GM12878 (cell line): ENCODE data around the gene STK26. TPM values are rescaled to one million over a fixed set of nuclear protein-coding genes. Genes with fewer than 3 reads are reported as not detected.

ENCODE experiments used
- ATAC-seq: fragments of 200-7000 bp; cut with Tn5 transposase; 3 replicates; pipeline ENCODE4 v1.9.1; 2020; ENCODE audit warnings: mild to moderate bottlenecking, moderate library complexity
- BruUV-seq: library from RNA; stranded (reverse); fragments of 400-500 nt; replicated peaks from 2 replicates; lab custom pipeline; 2021; lab: Mats Ljungman, UMichigan
- CTCF ChIA-PET: fragments of 300-600 bp; sonication (Branson Sonifier 250); formaldehyde crosslinking; extraction: SDS; loops from one replicate; lab custom pipeline; 2021; ENCODE audit warnings: inconsistent platforms; lab: Yijun Ruan, JAX
- POLR2A ChIA-PET: fragments of 350-600 bp; formaldehyde crosslinking; extraction: SDS; loops from one replicate; lab custom pipeline; 2021; ENCODE audit warnings: inconsistent platforms; lab: Charles Lee
- RAD21 ChIA-PET: fragments of 300-600 bp; sonication (Branson Sonifier 250); formaldehyde crosslinking; loops from one replicate; lab custom pipeline; 2023; ENCODE audit warnings: antibody characterized with exemption; ENCODE audit not compliant: unreplicated experiment; lab: Charles Lee
- SMC1A ChIA-PET: fragments of 300-600 bp; sonication (Branson Sonifier 250); formaldehyde crosslinking; loops from one replicate; lab custom pipeline; 2023; ENCODE audit not compliant: unreplicated experiment, uncharacterized antibody; lab: Charles Lee
- DNase-seq: peaks from one replicate; pipeline ENCODE4 v3.0.0-alpha.2; 2011; ENCODE audit warnings: low read depth, low spot score
- FAIRE-seq: peaks from 3 replicates; lab custom pipeline; 2011; peaks lifted over from hg19 to GRCh38; lab: Jason Lieb, UNC
- H2AFZ ChIP-seq: 2 replicates; pipeline ENCODE4 v1.6.0; 2011; ENCODE audit warnings: low read depth, low read length, control low read depth; ENCODE audit not compliant: control insufficient read depth
- H3K27ac ChIP-seq: 2 replicates; pipeline ENCODE4 v1.5.1; 2011; ENCODE audit warnings: control low read depth; ENCODE audit not compliant: control insufficient read depth, insufficient read depth
- H3K27me3 ChIP-seq, 2 experiments: replicated peaks in 1 of 2; 2 replicates each; pipeline versions ENCODE4 v1.6.0 to v1.6.1; 2011; ENCODE audit warnings: low read length in 1 of 2; ENCODE audit not compliant: control insufficient read depth in 2 of 2, insufficient read depth in 2 of 2
- H3K36me3 ChIP-seq, 2 experiments: 2 replicates each; pipeline ENCODE4 v1.5.1; 2011; ENCODE audit warnings: low read length in 1 of 2; ENCODE audit not compliant: control insufficient read depth in 2 of 2, insufficient read depth in 2 of 2
- H3K4me1 ChIP-seq: 2 replicates; pipeline ENCODE4 v1.6.1; 2011; ENCODE audit warnings: mild to moderate bottlenecking, low read length, moderate library complexity, mixed read lengths; ENCODE audit not compliant: control insufficient read depth, insufficient read depth
- H3K4me2 ChIP-seq: 2 replicates; pipeline ENCODE4 v1.6.0; 2011; ENCODE audit warnings: control low read depth; ENCODE audit not compliant: control insufficient read depth, insufficient read depth
- H3K4me3 ChIP-seq: fragments of 200-600 bp; sonication (generic); 2 replicates; pipeline ENCODE4 v1.5.1; 2016
- H3K79me2 ChIP-seq: 2 replicates; pipeline ENCODE4 v1.6.0; 2011; ENCODE audit warnings: low read length; ENCODE audit not compliant: control insufficient read depth, insufficient read depth
- H3K9ac ChIP-seq: 2 replicates; pipeline ENCODE4 v1.8.0; 2011; ENCODE audit warnings: low read length, control low read depth, mixed read lengths; ENCODE audit not compliant: control insufficient read depth, insufficient read depth
- H3K9me3 ChIP-seq: replicated peaks from 3 replicates; pipeline ENCODE4 v1.5.1; 2011; ENCODE audit warnings: mild to moderate bottlenecking, low read length; ENCODE audit not compliant: control insufficient read depth, insufficient read depth
- H4K20me1 ChIP-seq: 2 replicates; pipeline ENCODE4 v1.6.0; 2011; ENCODE audit not compliant: control insufficient read depth, insufficient read depth
- BMI1 ChIP-seq: fragments of 450-650 bp; IDR thresholded peaks from 2 replicates; pipeline ENCODE4 v1.6.1; 2016; ENCODE audit warnings: mild to moderate bottlenecking, moderate library complexity, borderline replicate concordance
- ELK1 ChIP-seq: IDR thresholded peaks from 2 replicates; pipeline ENCODE4 v1.6.1; 2012; ENCODE audit warnings: low read depth, low read length, improper control_type of control experiment
- GABPA ChIP-seq: IDR thresholded peaks from 2 replicates; pipeline ENCODE4 v1.6.1; 2014; ENCODE audit warnings: antibody characterized with exemption, low read depth, mild to moderate bottlenecking, inconsistent platforms
- IKZF1 ChIP-seq: fragments of 450-650 bp; conservative IDR thresholded peaks from 2 replicates; pipeline ENCODE4 v1.6.1; 2017; ENCODE audit warnings: antibody characterized with exemption, mild to moderate bottlenecking
- JUNB ChIP-seq: IDR thresholded peaks from 2 replicates; pipeline ENCODE4 v1.6.1; 2016; ENCODE audit warnings: antibody characterized with exemption, mild to moderate bottlenecking
- MTA3 ChIP-seq: IDR thresholded peaks from 2 replicates; pipeline ENCODE4 v1.6.1; 2012; ENCODE audit warnings: low read length, inconsistent platforms, borderline replicate concordance
- NFYA ChIP-seq: IDR thresholded peaks from 2 replicates; pipeline ENCODE4 v1.6.1; 2011; ENCODE audit warnings: low read depth, mild to moderate bottlenecking, low read length, improper control_type of control experiment, borderline replicate concordance
- NFYB ChIP-seq: IDR thresholded peaks from 2 replicates; pipeline ENCODE4 v1.6.1; 2011; ENCODE audit warnings: low read depth, mild to moderate bottlenecking, low read length, improper control_type of control experiment, moderate library complexity; ENCODE audit not compliant: insufficient read depth
- NKRF ChIP-seq: fragments of 450-650 bp; conservative IDR thresholded peaks from 2 replicates; pipeline ENCODE4 v1.6.1; 2017; ENCODE audit warnings: mild to moderate bottlenecking, moderate library complexity
- POLR2AphosphoS2 ChIP-seq: IDR thresholded peaks from 2 replicates; pipeline ENCODE4 v1.6.1; 2011; ENCODE audit warnings: low read depth, mild to moderate bottlenecking, low read length, improper control_type of control experiment, moderate library complexity
- POU2F2 ChIP-seq: IDR thresholded peaks from 3 replicates; pipeline ENCODE4 v1.6.1; 2011; ENCODE audit warnings: low read depth, mild to moderate bottlenecking, low read length, borderline replicate concordance
- PRDM15 ChIP-seq: fragments of 450-650 bp; formaldehyde crosslinking; IDR thresholded peaks from 2 replicates; pipeline ENCODE4 v1.4.0; 2020; ENCODE audit warnings: mild to moderate bottlenecking, moderate library complexity
- ZBED1 ChIP-seq: IDR thresholded peaks from 2 replicates; pipeline ENCODE4 v1.6.1; 2016; ENCODE audit warnings: borderline replicate concordance
- ZBTB11 ChIP-seq: fragments of 450-650 bp; formaldehyde crosslinking; IDR thresholded peaks from 2 replicates; pipeline ENCODE4 v1.5.0; 2022; ENCODE audit warnings: mild to moderate bottlenecking, missing genetic modification characterization
- WGBS: methylation state at CpG from one replicate; pipeline ENCODE4 v1.1.6; 2016; ENCODE audit warnings: low lambda C conversion rate; ENCODE audit not compliant: insufficient replicate concordance, insufficient coverage; ENCODE audit errors: missing lambda C conversion rate; 5-methylcytosine and 5-hydroxymethylcytosine counted together
- in situ Hi-C: fragments of 300-500 bp; cut with MboI; formaldehyde crosslinking; loops from 9 replicates; pipeline ENCODE4 v1.14.3; 2018; ENCODE audit warnings: mixed read lengths
- intact Hi-C: fragments of 100-400 bp; cut with micrococcal nuclease; formaldehyde crosslinking; loops from one replicate; pipeline ENCODE4 v1.14.2; 2022; ENCODE audit not compliant: unreplicated experiment
- polyA plus RNA-seq, 11 experiments: library from polyadenylated mRNA; depleted of rRNA in 4 of 11; unstranded in 6 of 11; stranded (reverse) in 5 of 11; fragments of >200 nt; fragmentation: Nextera tagmentation in 4 of 11; fragmentation: Illumina TruSeq in 1 of 11; extraction: Ambion mirVana in 4 of 11; extraction: Trizol in 1 of 11; gene quantifications; 1 replicate in 1 of 11; 2 replicates in 10 of 11; pipeline versions ENCODE4 v1.2.1 to v1.2.3, GENCODE V29; 2011 to 2016; ENCODE audit warnings: inconsistent platforms in 2 of 11, missing spikeins in 2 of 11, low read depth in 1 of 11
- total RNA-seq, 4 experiments: library from RNA; depleted of rRNA in 3 of 4; stranded (reverse); fragments of >200 nt in 3 of 4; fragmentation: Illumina TruSeq in 1 of 4; extraction: Trizol in 1 of 4; gene quantifications; 2 replicates each; pipeline versions ENCODE4 v1.2.1 to v1.2.3, GENCODE V29; 2013 to 2021

STK26 gene
- total and polyA plus RNA-seq, 10 of the 15 experiments (the other 5 are each of a cell fraction or from before 2014, with no cell fraction given): 30.4 to 78.6 (median 58.8) TPM

GRCh38 chrX:132094164-132094563 lies 71.1 kb downstream of the STK26 start:
- ATAC-seq: no peak
- SMC1A ChIA-PET: interaction anchor here (0.6 to 4.9 kb wide), 3 partner anchors 31 to 255 kb away, joined by 3 to 84 read pairs (median 3); partner anchors contain the start of gene RAP2C
- WGBS: 24% methylated on average over 2 of the region's 2 CpGs
- H3K4me3 ChIP-seq: no peak overlapping the region
- FAIRE-seq: no peak
- no peaks in the 10 kb centered on the region for H3K79me2 ChIP-seq
- intact Hi-C loops (no loop called here), in situ Hi-C loops (no loop called here)
- H3K27ac ChIP-seq: no peak overlapping the region
- no peak overlapping the region for H3K9ac ChIP-seq
- H3K9me3 ChIP-seq: no peaks in the 10 kb centered on the region
- no peaks in the 10 kb centered on the region for H3K4me1 ChIP-seq
- CTCF ChIA-PET: interaction anchor here (1.9 kb wide), 1 partner anchor 125 kb away, joined by 13 read pairs; the partner anchor contains the start of gene RAP2C
- no peaks in the 10 kb centered on the region for H3K36me3 ChIP-seq
- BruUV-seq: no TSS peak
- RAD21 ChIA-PET: interaction anchor here (4.2 kb wide), 1 partner anchor 127 kb away, joined by 69 read pairs; the partner anchor contains the start of gene RAP2C
- POLR2A ChIA-PET: no interaction called here
- DNase-seq: no peak
- no peak overlapping the region for H2AFZ ChIP-seq
- no peaks in the 10 kb centered on the region; a peak in 1 of 4 replicates for H3K27me3 ChIP-seq
- no peaks in the 10 kb centered on the region for H4K20me1 ChIP-seq
- no peak overlapping the region for H3K4me2 ChIP-seq
- TF ChIP-seq NKRF (no peak), BMI1 (no peak), JUNB (no peak), NFYB (no peak), POU2F2 (no peak), PRDM15 (no peak), NFYA (no peak), ELK1 (no peak), ZBTB11 (CRISPR knock-in tag) (no peak), IKZF1 (no peak), GABPA (no peak), ZBED1 (no peak), MTA3 (no peak), POLR2AphosphoS2 (no peak)
